GM08714 (cell line): ENCODE measurements around the gene VDAC2.
A peak's percentile ranks its signal among the peaks of the same experiment; 100 is the strongest.
"Not testable (repeated sequence)": the region's sequence is repeated elsewhere in the genome, so short reads cannot be mapped to it uniquely, and the experiment has no call there.

Experiments
- H3K4me3 ChIP-seq: fragments of 200-500 bp; sonication (Bioruptor generic); 2 replicates; pipeline ENCODE4 v1.5.1; 2014; ENCODE audit warnings: mild to moderate bottlenecking, low read length, inconsistent platforms
- ZNF274 ChIP-seq: IDR thresholded peaks from 2 replicates; pipeline ENCODE4 v1.6.1; 2012; ENCODE audit warnings: mild to moderate bottlenecking, low read depth, low read length

The VDAC2 gene, protein sequence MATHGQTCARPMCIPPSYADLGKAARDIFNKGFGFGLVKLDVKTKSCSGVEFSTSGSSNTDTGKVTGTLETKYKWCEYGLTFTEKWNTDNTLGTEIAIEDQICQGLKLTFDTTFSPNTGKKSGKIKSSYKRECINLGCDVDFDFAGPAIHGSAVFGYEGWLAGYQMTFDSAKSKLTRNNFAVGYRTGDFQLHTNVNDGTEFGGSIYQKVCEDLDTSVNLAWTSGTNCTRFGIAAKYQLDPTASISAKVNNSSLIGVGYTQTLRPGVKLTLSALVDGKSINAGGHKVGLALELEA

DNA sequence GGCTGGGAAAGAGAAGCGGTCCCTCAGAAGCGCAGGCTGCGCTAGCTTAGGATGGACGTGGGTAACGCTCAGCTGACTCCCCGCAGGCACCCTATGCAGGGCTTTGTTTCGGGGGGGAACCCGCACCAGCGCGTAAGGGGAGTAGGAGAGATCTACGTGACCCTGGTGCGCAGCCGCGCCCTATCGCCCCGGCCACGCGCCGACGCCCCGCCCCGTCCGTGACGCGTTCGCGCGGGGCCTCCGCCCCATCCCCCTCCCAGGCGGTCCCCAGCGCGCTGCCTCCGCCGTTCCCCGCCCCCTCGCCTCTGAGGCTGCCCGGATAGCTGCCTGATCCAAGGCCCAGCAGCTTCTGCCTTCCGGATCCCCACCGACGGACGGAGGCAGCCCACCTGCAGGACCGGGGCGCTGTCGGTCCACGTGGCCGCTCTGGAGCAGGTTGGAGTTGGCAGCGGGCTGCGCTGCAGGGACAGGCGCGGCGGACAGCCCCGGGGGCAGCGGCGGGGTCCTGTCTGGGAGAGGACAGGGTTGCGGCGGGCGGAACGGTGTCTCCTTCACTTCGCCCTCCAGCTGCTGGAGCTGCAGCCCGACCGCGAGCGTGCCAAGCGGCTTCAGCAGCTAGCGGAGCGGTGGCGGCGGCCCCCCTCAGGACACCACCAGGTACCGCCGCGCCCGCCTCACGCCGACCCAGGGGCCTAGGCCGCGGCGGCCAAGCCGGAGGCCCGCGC lies at the start of gene VDAC2:
Gene VDAC2, plus strand, starts transcription at position 515 of the 725 bp plus-strand sequence. CDS start 363 bp downstream, outside the sequence.
- peak within 1 kb of the TSS; percentile 99 for H3K4me3 ChIP-seq
- TF ChIP-seq ZNF274: no peak

- no peak overlapping the region for H3K4me3 ChIP-seq
- TF ChIP-seq ZNF274: no peak
These were observed 44.6 kb upstream of the VDAC2 start for GRCh38 chr10:75165684-75166622.

- no peak for TF ChIP-seq ZNF274
- H3K4me3 ChIP-seq: no peak overlapping the region
These were observed 44.0 kb upstream of the VDAC2 start for GRCh38 chr10:75166623-75166972.

GRCh38 chr10:75168275-75168674 lies 42.3 kb upstream of the VDAC2 start:
- no peak for TF ChIP-seq ZNF274
- no peak overlapping the region for H3K4me3 ChIP-seq

DNA sequence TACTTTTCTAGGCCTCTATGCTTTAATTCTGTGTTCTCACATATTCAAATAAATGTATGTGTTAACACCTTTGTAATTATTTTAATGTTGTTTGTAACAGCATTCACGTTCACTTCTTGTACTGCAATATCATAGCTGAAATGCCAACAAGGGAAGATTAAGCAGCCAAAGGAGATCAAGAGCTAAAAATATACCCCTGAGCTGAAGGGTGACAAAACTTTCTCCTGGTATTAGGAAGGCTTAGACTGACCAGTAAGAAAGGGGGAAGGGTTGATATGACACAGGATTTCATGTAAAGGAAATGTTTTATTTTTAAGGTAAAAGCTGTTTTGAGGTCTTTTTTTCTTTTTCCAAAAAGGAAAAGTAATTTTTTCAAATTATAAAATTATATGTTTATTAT lies 40.4 kb upstream of the VDAC2 start:
- TF ChIP-seq ZNF274: no peak
- no peak overlapping the region for H3K4me3 ChIP-seq

DNA sequence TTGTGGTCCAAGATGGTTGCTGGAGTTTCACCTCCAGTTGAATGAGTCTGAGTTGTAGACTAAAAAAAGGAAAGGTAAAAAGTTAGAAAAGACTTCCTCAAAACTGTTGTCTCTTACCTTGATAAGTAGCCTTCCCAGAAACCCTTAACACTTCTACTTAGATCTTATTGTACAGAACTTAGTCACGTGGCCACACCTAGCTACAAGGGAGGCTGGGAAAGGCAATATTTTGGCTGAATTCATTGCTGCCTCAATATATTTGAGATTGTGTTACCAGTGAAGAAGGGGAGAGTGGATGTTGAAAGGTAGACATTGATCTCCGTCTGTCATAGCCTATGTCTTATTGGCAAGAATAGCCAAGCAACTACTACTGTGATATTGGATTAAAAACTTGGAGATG lies 35.5 kb upstream of the VDAC2 start:
- H3K4me3 ChIP-seq: no peak overlapping the region
- no peak for TF ChIP-seq ZNF274

- no peak for TF ChIP-seq ZNF274
- no peak overlapping the region for H3K4me3 ChIP-seq
These were observed 34.5 kb upstream of the VDAC2 start for GRCh38 chr10:75176046-75176445.

GRCh38 chr10:75176736-75177135 lies 33.9 kb upstream of the VDAC2 start:
- no peak for TF ChIP-seq ZNF274
- no peak overlapping the region for H3K4me3 ChIP-seq

DNA sequence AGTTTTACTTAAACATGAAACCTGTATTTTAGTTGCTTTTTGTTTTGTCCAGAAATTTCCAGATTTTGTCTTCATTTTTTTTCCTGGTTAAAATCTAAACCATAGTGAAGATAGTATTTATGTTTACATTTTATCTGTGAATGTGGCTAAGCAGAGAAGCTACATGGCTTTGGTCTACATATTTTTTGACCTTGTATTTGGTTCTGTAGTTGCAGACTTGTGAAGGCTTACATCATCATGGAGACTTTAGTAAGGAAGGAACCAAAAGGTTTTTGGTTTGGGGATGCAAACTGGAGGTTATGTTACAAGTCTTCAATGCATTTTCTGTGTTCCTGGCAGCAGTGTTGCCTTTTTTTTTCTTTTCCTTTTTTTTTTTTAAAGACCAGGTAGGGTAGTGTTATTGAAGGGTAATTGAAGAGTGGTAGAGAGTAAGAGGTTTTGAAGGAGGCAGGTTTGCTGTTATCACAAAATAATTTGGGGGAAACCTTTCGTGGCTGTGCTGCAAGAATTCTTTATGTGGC lies 30.9 kb upstream of the VDAC2 start:
- no peak for TF ChIP-seq ZNF274
- no peak overlapping the region for H3K4me3 ChIP-seq

DNA sequence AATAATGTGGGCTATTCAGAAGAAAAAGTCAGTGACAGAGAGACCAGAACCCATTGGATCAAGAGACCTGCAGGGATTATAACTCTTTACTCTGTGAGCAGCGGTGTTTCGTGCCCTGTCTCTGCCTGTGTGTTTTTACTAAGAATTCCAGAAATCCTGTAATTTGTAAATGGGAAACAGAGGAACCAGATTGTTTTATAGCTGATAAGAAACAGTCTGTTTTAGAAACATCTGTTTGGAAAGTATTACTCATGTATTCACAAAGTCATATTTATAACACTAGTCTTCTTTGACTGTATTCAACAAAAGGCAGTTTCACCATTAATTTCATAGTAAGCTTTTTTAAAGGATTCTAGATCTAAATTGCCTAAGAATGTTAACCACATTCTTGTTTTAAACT lies 30.0 kb upstream of the VDAC2 start:
- no peak for TF ChIP-seq ZNF274
- no peak overlapping the region for H3K4me3 ChIP-seq

DNA sequence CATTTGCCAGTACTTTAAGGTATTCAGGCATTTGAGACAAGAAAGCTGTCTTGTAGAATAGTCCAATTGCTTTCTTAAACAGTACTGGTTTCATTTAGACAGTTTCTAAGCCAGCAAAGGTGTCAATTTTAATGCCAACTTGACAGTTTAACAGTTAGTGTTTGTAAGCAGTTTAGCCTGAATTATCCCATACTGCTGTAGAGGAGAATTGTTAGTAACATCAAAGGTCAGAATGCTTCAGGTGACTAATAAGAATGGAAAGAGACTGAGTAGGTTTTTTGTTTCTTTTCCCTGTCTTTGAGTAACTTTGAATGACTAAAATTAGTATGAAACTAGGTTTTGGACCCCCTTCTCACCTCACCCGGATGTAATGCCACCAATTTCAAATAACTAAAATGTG lies 29.5 kb upstream of the VDAC2 start:
- TF ChIP-seq ZNF274: no peak

GRCh38 chr10:75186310-75186709 lies 24.3 kb upstream of the VDAC2 start:
- no peak overlapping the region for H3K4me3 ChIP-seq
- TF ChIP-seq ZNF274: no peak

More for the DNA sequence above, 29.5 kb upstream of the VDAC2 start:
- H3K4me3 ChIP-seq: no peak overlapping the region

DNA sequence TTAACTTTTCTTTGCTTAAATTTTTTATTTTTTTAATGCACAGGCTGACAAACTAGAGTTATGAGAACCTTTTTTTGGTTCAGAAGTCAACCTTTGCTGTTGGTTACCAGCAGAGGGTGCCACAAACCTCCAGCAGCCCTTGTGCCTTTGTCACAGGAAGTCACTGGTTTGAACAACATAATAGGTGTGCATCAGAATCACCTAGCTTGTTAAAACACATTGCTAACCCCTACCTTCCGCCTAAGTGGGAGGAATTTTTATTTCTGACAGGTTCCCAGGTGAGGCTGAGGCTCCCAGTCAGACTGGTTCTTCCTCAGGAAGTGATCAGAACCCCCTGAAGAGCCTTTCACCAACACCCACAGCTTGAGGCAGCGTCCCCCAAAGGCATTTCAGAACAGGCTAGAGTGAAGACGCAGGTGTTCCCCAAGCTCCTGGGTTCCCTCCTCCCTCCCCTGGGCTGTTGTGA lies 22.6 kb upstream of the VDAC2 start:
- H3K4me3 ChIP-seq: no peak overlapping the region
- no peak for TF ChIP-seq ZNF274

DNA sequence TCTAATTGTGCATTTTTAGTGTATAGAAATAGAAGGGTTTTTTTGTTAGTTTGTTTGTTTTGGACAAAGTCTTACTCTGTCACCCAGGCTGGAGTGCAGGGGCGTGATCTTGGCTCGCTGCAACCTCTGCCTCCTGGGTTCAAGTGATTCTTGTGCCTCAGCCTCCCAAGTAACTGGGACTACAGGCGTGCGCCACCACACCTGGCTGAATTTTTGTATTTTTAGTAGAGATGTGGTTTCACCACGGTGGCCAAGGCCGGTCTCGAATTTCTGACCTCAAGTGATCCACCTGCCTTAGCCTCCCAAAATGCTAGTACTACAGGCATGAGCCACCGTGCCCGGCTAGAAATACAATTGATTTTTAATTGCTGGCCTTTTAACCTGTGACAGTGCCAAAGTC lies 22.1 kb upstream of the VDAC2 start:
- H3K4me3 ChIP-seq: not testable (repeated sequence)
